Measurements from ENCODE around the gene TMEM91. TPM values are rescaled to one million over a fixed set of nuclear protein-coding genes. Genes with fewer than 3 reads are reported as not detected.

The TMEM91 gene
- total RNA-seq, 2 experiments from 2014 or later = 10.7 to 12.7 TPM

GRCh38 chr19:41362143-41362847, 14.0 kb upstream of the TMEM91 start:
- no peaks in the 10 kb centered on the region for H3K9me2 ChIP-seq (ENCODE audit: insufficient read depth, low read length)
- BruUV-seq (replicated peaks) = no TSS peak
- no peak for TF ChIP-seq CTCF (conservative IDR thresholded peaks at IDR 0.05; ENCODE audit: low read length)
- TF ChIP-seq EZH2phosphoT487 (IDR thresholded peaks at IDR 0.05; ENCODE audit: borderline replicate concordance, low read depth, low read length) = no peak
- peaks cover 16% of the 10 kb centered on the region; the same call in 1 of the 2 replicates for H3K79me2 ChIP-seq (ENCODE audit: insufficient read depth, low read depth, low read length)
- peaks cover 10% of the 10 kb centered on the region for H3K4me1 ChIP-seq (ENCODE audit: insufficient read depth, low read length, poor library complexity, severe bottlenecking)
- intact Hi-C loops (cut with micrococcal nuclease; ENCODE audit: unreplicated experiment) = no loop called here
- H3K36me3 ChIP-seq (ENCODE audit: insufficient read depth, low read length) = no peaks in the 10 kb centered on the region
- H4K20me1 ChIP-seq (ENCODE audit: insufficient read depth, low read length) = no peaks in the 10 kb centered on the region
- CTCF ChIA-PET (ENCODE audit: unreplicated experiment) = no interaction called here
- H2AFZ ChIP-seq (ENCODE audit: low read length) = no peak overlapping the region
- H3K27ac ChIP-seq (ENCODE audit: low read depth, low read length, poor library complexity, severe bottlenecking) = no peak overlapping the region
- no peaks in the 10 kb centered on the region for H3K9me3 ChIP-seq (ENCODE audit: low read length)
- no peak for DNase-seq (ENCODE audit: low spot score)
- H3K4me3 ChIP-seq (ENCODE audit: low read depth, low read length, poor library complexity, severe bottlenecking) = no peak overlapping the region
- H3K4me2 ChIP-seq (ENCODE audit: low read length) = no peak overlapping the region
- POLR2A ChIA-PET = interaction anchor here (0.6 to 1.1 kb wide), 3 partner anchors 9 to 1176 kb away, joined by 3 to 5 read pairs (median 4); no protein-coding TSS in a partner anchor

- Histone ChIP-seq H3K4me1 (ENCODE audit: insufficient read depth, low read length, poor library complexity, severe bottlenecking) (peaks cover 10% of the 10 kb centered on the region), H3K4me3 (ENCODE audit: low read depth, low read length, poor library complexity, severe bottlenecking) (peak overlapping the region; percentile 81), H4K20me1 (ENCODE audit: insufficient read depth, low read length) (no peaks in the 10 kb centered on the region), H2AFZ (ENCODE audit: low read length) (peak overlapping the region; percentile 64), H3K36me3 (ENCODE audit: insufficient read depth, low read length) (no peaks in the 10 kb centered on the region), H3K9me2 (ENCODE audit: insufficient read depth, low read length) (no peaks in the 10 kb centered on the region), H3K4me2 (ENCODE audit: low read length) (peak overlapping the region; percentile 91), H3K9me3 (ENCODE audit: low read length) (no peaks in the 10 kb centered on the region), H3K79me2 (ENCODE audit: insufficient read depth, low read depth, low read length) (peaks cover 16% of the 10 kb centered on the region; the same call in 1 of the 2 replicates), H3K27ac (ENCODE audit: low read depth, low read length, poor library complexity, severe bottlenecking) (peak overlapping the region; percentile 87)
- CTCF ChIA-PET (ENCODE audit: unreplicated experiment) = interaction anchor here (0.6 to 1.1 kb wide), 4 partner anchors 8 to 182 kb away, joined by 3 to 4 read pairs (median 4); no protein-coding TSS in a partner anchor
- POLR2A ChIA-PET = interaction anchor here (0.6 to 2.2 kb wide), 12 partner anchors 8 to 806 kb away, joined by 3 to 8 read pairs (median 4); partner anchors contain the start of gene HNRNPUL1
- intact Hi-C loops (cut with micrococcal nuclease; ENCODE audit: unreplicated experiment) = no loop called here
- no peak for DNase-seq (ENCODE audit: low spot score)
- TF ChIP-seq CTCF (conservative IDR thresholded peaks at IDR 0.05; ENCODE audit: low read length) = no peak
- TF ChIP-seq EZH2phosphoT487 (IDR thresholded peaks at IDR 0.05; ENCODE audit: borderline replicate concordance, low read depth, low read length) = no peak
- BruUV-seq (replicated peaks) = TSS peak; percentile 77
These were observed 13.0 kb upstream of the TMEM91 start for GRCh38 chr19:41363371-41363752.
